Measurements from ENCODE around the gene PPA1. TPM values are rescaled to one million over a fixed set of nuclear protein-coding genes. Genes with fewer than 3 reads are reported as not detected.

The PPA1 gene
- total and polyA plus RNA-seq, 2 donors (not counting 3 experiments of a cell fraction or from before 2014, with no cell fraction given), result 63.5 to 140 TPM

GRCh38 chr10:70260259-70260658 is 27.0 kb upstream of the PPA1 start:
- Histone ChIP-seq H3K27me3 (ENCODE audit: control insufficient read depth in 2 of 2, insufficient read depth in 2 of 2, low read length in 2 of 2) (peaks cover 31 to 53% of the 10 kb centered on the region in 2 experiments), H3K4me3 (replicated peaks in 1 of 3; ENCODE audit: insufficient read depth in 1 of 3, low read depth in 1 of 3, low read length in 3 of 3) (no peak overlapping the region), H4K20me1 (replicated peaks; ENCODE audit: control insufficient read depth, extremely low read depth, insufficient read depth, low read length) (no peaks in the 10 kb centered on the region), H3K4me2 (ENCODE audit: insufficient read depth, low read length) (no peak overlapping the region), H3K9me3 (replicated peaks; ENCODE audit: control insufficient read depth, insufficient read depth, low read length) (no peaks in the 10 kb centered on the region), H3K9me1 (replicated peaks; ENCODE audit: control insufficient read depth, extremely low read depth, insufficient read depth, low read length) (no peaks in the 10 kb centered on the region), H3K27ac (ENCODE audit: insufficient read depth, low read depth, low read length) (no peak overlapping the region), H3K79me2 (ENCODE audit: control insufficient read depth, insufficient read depth, low read length) (no peaks in the 10 kb centered on the region), H2AFZ (ENCODE audit: low read depth, low read length) (no peak overlapping the region), H3K36me3 (ENCODE audit: control insufficient read depth in 2 of 2, extremely low read depth in 1 of 2, insufficient read depth in 2 of 2, low read length in 2 of 2) (no peaks in the 10 kb centered on the region), H3K9ac (replicated peaks; ENCODE audit: extremely low read depth, insufficient read depth, low read length) (no peak overlapping the region), H3K4me1 (ENCODE audit: control insufficient read depth, extremely low read depth, insufficient read depth, low read length) (peaks cover 3% of the 10 kb centered on the region)
- intact Hi-C loops (cut with micrococcal nuclease) (no loop called here), dilution Hi-C loops (cut with MboI; ENCODE audit: extremely low pct_ligation_motif_present, low sequenced_read_pairs) (no loop called here)
- CTCF ChIA-PET, result interaction anchor here (1.0 to 3.1 kb wide), 3 partner anchors 10 to 39 kb away, joined by 3 to 7 read pairs (median 4); no protein-coding TSS in a partner anchor
- no TSS peak for BruUV-seq (replicated peaks)
- POLR2A ChIA-PET, result no interaction called here
- FAIRE-seq (no peak), DNase-seq (ENCODE audit: low read depth, low spot score) (no peak)
- no peak for TF ChIP-seq CTCF (IDR thresholded peaks at IDR 0.05; ENCODE audit: extremely low read depth in 1 of 2, insufficient read depth in 1 of 2, low read depth in 1 of 2, low read length in 2 of 2)
- no peak for TF ChIP-seq MYC (IDR thresholded peaks at IDR 0.05; ENCODE audit: low read depth, low read length)
- no peak for TF ChIP-seq GATA2 (IDR thresholded peaks at IDR 0.05; ENCODE audit: insufficient read depth, insufficient read length, low read depth, low read length)
- TF ChIP-seq JUN (IDR thresholded peaks at IDR 0.05; ENCODE audit: borderline replicate concordance, insufficient read depth, insufficient read length, low read depth), result no peak
- no peak for TF ChIP-seq POLR2AphosphoS5 (IDR thresholded peaks at IDR 0.05; ENCODE audit: insufficient read depth, low read depth, low read length)
- TF ChIP-seq MAX (IDR thresholded peaks at IDR 0.05; ENCODE audit: insufficient read depth, insufficient read length), result no peak
- TF ChIP-seq FOS (IDR thresholded peaks at IDR 0.05; ENCODE audit: borderline replicate concordance, insufficient read depth, low read length), result no peak
- no peak for TF ChIP-seq POLR2A (IDR thresholded peaks at IDR 0.05; ENCODE audit: low read depth, low read length)
- no peak for TF ChIP-seq EZH2 (IDR thresholded peaks at IDR 0.05; ENCODE audit: borderline replicate concordance, low read depth, low read length, severe bottlenecking)
